RKO (cell line): Measurements from ENCODE around the gene LRRC38.
"Not testable (repeated sequence)": the region's sequence is repeated elsewhere in the genome, so short reads cannot be mapped to it uniquely, and the experiment has no call there.

Source experiments
- DNase-seq: peaks from one replicate; pipeline ENCODE4 v3.0.0-alpha.2; 2016; ENCODE audit warnings: low spot score

Gene LRRC38

GRCh38 chr1:13461977-13462376, 51.8 kb downstream of the LRRC38 start:
- DNase-seq = no peak

GRCh38 chr1:13456904-13457532, 56.8 kb downstream of the LRRC38 start:
- DNase-seq = no peak

- DNase-seq = no peak
Measured at GRCh38 chr1:13451399-13451965, 62.3 kb downstream of the LRRC38 start.

GRCh38 chr1:13450204-13450603, 63.6 kb downstream of the LRRC38 start:
- DNase-seq = no peak

GRCh38 chr1:13443335-13443979, 70.3 kb downstream of the LRRC38 start:
- no peak for DNase-seq

GRCh38 chr1:13439104-13439783, 74.6 kb downstream of the LRRC38 start:
- DNase-seq = not testable (repeated sequence)

- DNase-seq = no peak
Measured at GRCh38 chr1:13435458-13435857, 78.3 kb downstream of the LRRC38 start.

- not testable (repeated sequence) for DNase-seq
Measured at GRCh38 chr1:13433694-13434358, 80.0 kb downstream of the LRRC38 start.

GRCh38 chr1:13432251-13432650, 81.6 kb downstream of the LRRC38 start:
- DNase-seq = no peak

GRCh38 chr1:13430495-13430894, 83.3 kb downstream of the LRRC38 start:
- no peak for DNase-seq
